BE2C (cell line): ENCODE results near the gene UROC1.

Experiments
- DNase-seq: peaks from one replicate; pipeline ENCODE4 v3.0.0-alpha.2; 2020
- H3K27me3 ChIP-seq: fragments of 250-450 bp; sonication (Bioruptor Pico); 2 replicates; pipeline ENCODE4 v1.5.1; 2020; ENCODE audit warnings: mild to moderate bottlenecking
- H3K36me3 ChIP-seq: fragments of 250-450 bp; sonication (Bioruptor Pico); 2 replicates; pipeline ENCODE4 v1.5.1; 2020; ENCODE audit warnings: mild to moderate bottlenecking
- H3K4me1 ChIP-seq: fragments of 250-450 bp; sonication (Bioruptor Pico); 2 replicates; pipeline ENCODE4 v1.5.1; 2020
- H3K4me3 ChIP-seq: 2 replicates; pipeline ENCODE4 v1.5.1; 2011; ENCODE audit warnings: low read depth, low read length
- H3K9me3 ChIP-seq: fragments of 250-450 bp; sonication (Bioruptor Pico); 2 replicates; pipeline ENCODE4 v1.5.1; 2020
- CTCF ChIP-seq: IDR thresholded peaks from 2 replicates; pipeline ENCODE4 v1.5.1; 2012; ENCODE audit warnings: mild to moderate bottlenecking, low read depth, low read length

The UROC1 gene

GRCh38 chr3:126434931-126435411 lies 82.6 kb downstream of the UROC1 start:
- TF ChIP-seq CTCF, result no peak
- no peak overlapping the region for H3K4me3 ChIP-seq
- H3K36me3 ChIP-seq, result no peaks in the 10 kb centered on the region
- no peak for DNase-seq
- H3K27me3 ChIP-seq, result no peaks in the 10 kb centered on the region
- no peaks in the 10 kb centered on the region for H3K9me3 ChIP-seq
- no peaks in the 10 kb centered on the region for H3K4me1 ChIP-seq

DNA sequence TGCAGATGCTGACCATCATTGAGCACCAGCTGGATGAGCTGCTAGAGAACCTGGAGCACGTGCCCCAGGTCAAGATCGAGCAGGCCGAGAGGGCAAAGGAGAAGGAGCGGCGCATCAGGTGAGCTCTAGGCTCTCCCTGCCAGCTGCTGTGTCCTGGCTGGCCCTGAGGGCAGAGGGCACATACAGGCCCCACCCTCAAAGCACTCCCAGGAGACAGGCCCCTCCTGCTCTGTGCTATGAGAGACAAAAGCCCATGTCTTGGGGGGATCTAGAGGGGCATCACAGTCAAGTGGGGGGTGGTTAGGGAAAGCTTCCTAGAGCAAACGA lies 83.3 kb downstream of the UROC1 start:
- no peak overlapping the region for H3K4me3 ChIP-seq
- no peak for DNase-seq
- no peak for TF ChIP-seq CTCF
- H3K36me3 ChIP-seq, result no peaks in the 10 kb centered on the region
- H3K27me3 ChIP-seq, result no peaks in the 10 kb centered on the region
- H3K9me3 ChIP-seq, result no peaks in the 10 kb centered on the region
- no peaks in the 10 kb centered on the region for H3K4me1 ChIP-seq

DNA sequence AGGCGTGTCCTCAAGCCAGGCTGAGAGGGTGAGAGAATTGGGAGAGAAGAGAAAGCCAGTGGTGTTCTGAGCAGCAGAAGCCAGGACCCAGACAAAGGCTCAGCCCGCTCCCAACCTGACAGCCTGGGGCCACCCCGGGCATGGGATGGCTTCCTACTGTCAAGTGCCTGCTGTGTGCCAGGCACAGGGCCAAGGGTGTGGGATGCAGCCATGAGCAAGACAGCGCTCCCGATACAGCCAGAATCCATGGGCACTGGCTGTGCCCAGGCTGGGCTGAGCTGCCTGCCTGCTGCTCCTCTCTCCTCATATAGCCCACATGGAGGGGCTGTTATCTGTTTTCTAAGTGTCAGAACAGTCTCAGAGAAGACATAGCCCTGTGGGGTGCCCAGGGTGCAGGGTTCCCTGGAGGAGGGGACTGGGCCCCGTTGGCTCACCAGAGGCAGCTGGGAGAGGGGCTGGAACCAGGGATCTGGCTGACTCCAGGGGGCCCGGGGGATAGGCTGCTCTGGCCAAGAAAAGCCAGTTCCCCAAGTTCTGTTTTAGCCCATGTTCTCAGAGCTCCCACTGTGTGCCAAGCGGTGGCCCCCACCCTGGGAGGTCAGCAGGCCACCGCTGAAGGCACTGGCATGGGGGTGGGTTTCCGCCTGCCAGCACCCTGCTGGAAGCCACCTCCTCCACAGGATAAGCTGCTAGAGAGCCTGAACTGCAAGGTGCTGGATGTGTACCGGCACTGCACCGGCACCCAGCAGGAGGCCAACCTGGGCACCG lies 83.9 kb downstream of the UROC1 start:
- Histone ChIP-seq H3K4me1 (no peaks in the 10 kb centered on the region), H3K36me3 (no peaks in the 10 kb centered on the region), H3K9me3 (no peaks in the 10 kb centered on the region), H3K4me3 (no peak overlapping the region), H3K27me3 (no peaks in the 10 kb centered on the region)
- TF ChIP-seq CTCF, result no peak
- DNase-seq, result no peak

GRCh38 chr3:126433105-126433430 lies 84.5 kb downstream of the UROC1 start:
- Histone ChIP-seq H3K27me3 (no peaks in the 10 kb centered on the region), H3K36me3 (no peaks in the 10 kb centered on the region), H3K4me3 (no peak overlapping the region), H3K9me3 (no peaks in the 10 kb centered on the region), H3K4me1 (no peaks in the 10 kb centered on the region)
- no peak for DNase-seq
- TF ChIP-seq CTCF, result no peak

- no peak for DNase-seq
Measured at GRCh38 chr3:126432361-126433104, 85.0 kb downstream of the UROC1 start.

More at GRCh38 chr3:126432361-126433104, 85.0 kb downstream of the UROC1 start:
- H3K9me3 ChIP-seq, result no peaks in the 10 kb centered on the region
- no peaks in the 10 kb centered on the region for H3K27me3 ChIP-seq
- H3K4me1 ChIP-seq, result no peaks in the 10 kb centered on the region
- no peak overlapping the region for H3K4me3 ChIP-seq
- H3K36me3 ChIP-seq, result no peaks in the 10 kb centered on the region
- no peak for TF ChIP-seq CTCF
